PC-3 (cell line): ENCODE measurements around the gene TNS3.

Experiments used
- CTCF ChIP-seq: fragments of 300-600 bp; sonication (generic); conservative IDR thresholded peaks from 2 replicates; pipeline ENCODE4 v1.5.1; 2017; ENCODE audit warnings: antibody characterized with exemption, low read depth, mild to moderate bottlenecking, low read length
- EZH2 ChIP-seq: fragments of 300-600 bp; sonication (generic); IDR thresholded peaks from one replicate; pipeline ENCODE4 v1.6.1; 2017; ENCODE audit warnings: antibody characterized with exemption, mild to moderate bottlenecking, low read length; ENCODE audit not compliant: unreplicated experiment

- TF ChIP-seq CTCF (no peak), EZH2 (no peak)
Measured at GRCh38 chr7:47511699-47512370, 70.1 kb downstream of the TNS3 start.
